ENCODE results near the gene XIRP1. TPM values are rescaled to one million over a fixed set of nuclear protein-coding genes. Genes with fewer than 3 reads are reported as not detected.

Gene XIRP1
- total and polyA plus RNA-seq, 2 experiments from 2014 or later, result not detected

DNA sequence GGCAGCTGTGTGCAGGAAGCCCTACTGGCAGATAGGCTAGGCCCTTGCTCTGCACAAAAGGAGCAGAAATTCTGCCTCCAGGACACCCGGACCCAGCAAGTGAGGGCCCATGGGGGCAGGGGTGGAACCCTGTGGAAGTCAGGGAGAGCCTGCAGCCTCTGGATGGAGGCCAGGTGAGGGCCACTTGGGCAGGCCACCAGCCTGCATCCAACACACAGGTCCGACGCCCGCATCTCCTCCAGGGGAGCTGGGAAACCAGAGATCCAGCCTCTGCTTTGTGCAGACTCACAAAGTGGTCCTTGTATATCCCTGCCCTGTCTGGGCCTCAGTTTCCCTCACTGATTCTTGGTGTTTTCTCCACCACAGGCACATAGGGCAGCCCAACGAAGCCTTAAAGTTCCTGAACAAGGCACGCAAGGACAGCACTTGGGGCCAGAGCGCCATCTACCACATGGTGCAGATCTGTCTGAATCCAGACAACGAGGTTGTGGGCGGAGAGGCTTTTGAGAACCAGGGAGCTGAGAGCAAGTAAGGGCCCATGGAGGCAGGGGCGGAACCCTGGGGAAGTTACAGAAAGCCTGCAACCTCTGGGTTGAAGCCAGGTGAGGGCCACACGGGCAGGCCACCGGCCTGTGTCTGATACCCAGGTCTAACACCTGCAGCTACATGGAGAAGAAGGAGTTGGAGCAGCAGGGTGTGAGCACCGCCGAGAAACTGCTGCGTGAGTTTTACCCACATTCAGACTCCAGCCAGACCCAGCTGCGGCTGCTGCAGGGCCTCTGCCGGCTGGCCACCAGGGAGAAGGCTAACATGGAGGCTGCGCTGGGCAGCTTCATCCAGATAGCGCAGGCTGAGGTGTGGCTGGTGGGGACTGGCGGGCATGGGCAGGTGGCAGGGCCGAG lies 55.6 kb downstream of the XIRP1 start:
- Mint-ChIP-seq H3K4me1 (peaks cover 3% of the 10 kb centered on the region; the same call in 2 of the 3 replicates), H3K27me3 (ENCODE audit: insufficient read depth, low read depth, poor library complexity) (peaks cover 4% of the 10 kb centered on the region), H3K9me3 (no peaks in the 10 kb centered on the region), H3K4me3 (no peak overlapping the region), H3K27ac (no peak overlapping the region), H3K36me3 (ENCODE audit: low read depth) (no peaks in the 10 kb centered on the region)
- H3K27ac ChIP-seq (ENCODE audit: low read depth), result no peak overlapping the region
- DNase-seq (ENCODE audit: low spot score) (no peak), ATAC-seq (peak; percentile 18; the same call in 2 of the 3 replicates)
- H3K79me2 ChIP-seq (replicated peaks; ENCODE audit: insufficient read depth), result no peaks in the 10 kb centered on the region
- H3K36me3 ChIP-seq (ENCODE audit: insufficient read depth), result no peaks in the 10 kb centered on the region
- no peaks in the 10 kb centered on the region for H3F3A ChIP-seq (replicated peaks; ENCODE audit: low read depth)
- H3K27me3 ChIP-seq (ENCODE audit: insufficient read depth), result no peaks in the 10 kb centered on the region
- no peak for TF ChIP-seq EZH2 (IDR thresholded peaks at IDR 0.05; ENCODE audit: low read depth, unreplicated experiment)
- TF ChIP-seq JUNB (IDR thresholded peaks at IDR 0.05; ENCODE audit: unreplicated experiment), result no peak
- TF ChIP-seq, protein P1, sequence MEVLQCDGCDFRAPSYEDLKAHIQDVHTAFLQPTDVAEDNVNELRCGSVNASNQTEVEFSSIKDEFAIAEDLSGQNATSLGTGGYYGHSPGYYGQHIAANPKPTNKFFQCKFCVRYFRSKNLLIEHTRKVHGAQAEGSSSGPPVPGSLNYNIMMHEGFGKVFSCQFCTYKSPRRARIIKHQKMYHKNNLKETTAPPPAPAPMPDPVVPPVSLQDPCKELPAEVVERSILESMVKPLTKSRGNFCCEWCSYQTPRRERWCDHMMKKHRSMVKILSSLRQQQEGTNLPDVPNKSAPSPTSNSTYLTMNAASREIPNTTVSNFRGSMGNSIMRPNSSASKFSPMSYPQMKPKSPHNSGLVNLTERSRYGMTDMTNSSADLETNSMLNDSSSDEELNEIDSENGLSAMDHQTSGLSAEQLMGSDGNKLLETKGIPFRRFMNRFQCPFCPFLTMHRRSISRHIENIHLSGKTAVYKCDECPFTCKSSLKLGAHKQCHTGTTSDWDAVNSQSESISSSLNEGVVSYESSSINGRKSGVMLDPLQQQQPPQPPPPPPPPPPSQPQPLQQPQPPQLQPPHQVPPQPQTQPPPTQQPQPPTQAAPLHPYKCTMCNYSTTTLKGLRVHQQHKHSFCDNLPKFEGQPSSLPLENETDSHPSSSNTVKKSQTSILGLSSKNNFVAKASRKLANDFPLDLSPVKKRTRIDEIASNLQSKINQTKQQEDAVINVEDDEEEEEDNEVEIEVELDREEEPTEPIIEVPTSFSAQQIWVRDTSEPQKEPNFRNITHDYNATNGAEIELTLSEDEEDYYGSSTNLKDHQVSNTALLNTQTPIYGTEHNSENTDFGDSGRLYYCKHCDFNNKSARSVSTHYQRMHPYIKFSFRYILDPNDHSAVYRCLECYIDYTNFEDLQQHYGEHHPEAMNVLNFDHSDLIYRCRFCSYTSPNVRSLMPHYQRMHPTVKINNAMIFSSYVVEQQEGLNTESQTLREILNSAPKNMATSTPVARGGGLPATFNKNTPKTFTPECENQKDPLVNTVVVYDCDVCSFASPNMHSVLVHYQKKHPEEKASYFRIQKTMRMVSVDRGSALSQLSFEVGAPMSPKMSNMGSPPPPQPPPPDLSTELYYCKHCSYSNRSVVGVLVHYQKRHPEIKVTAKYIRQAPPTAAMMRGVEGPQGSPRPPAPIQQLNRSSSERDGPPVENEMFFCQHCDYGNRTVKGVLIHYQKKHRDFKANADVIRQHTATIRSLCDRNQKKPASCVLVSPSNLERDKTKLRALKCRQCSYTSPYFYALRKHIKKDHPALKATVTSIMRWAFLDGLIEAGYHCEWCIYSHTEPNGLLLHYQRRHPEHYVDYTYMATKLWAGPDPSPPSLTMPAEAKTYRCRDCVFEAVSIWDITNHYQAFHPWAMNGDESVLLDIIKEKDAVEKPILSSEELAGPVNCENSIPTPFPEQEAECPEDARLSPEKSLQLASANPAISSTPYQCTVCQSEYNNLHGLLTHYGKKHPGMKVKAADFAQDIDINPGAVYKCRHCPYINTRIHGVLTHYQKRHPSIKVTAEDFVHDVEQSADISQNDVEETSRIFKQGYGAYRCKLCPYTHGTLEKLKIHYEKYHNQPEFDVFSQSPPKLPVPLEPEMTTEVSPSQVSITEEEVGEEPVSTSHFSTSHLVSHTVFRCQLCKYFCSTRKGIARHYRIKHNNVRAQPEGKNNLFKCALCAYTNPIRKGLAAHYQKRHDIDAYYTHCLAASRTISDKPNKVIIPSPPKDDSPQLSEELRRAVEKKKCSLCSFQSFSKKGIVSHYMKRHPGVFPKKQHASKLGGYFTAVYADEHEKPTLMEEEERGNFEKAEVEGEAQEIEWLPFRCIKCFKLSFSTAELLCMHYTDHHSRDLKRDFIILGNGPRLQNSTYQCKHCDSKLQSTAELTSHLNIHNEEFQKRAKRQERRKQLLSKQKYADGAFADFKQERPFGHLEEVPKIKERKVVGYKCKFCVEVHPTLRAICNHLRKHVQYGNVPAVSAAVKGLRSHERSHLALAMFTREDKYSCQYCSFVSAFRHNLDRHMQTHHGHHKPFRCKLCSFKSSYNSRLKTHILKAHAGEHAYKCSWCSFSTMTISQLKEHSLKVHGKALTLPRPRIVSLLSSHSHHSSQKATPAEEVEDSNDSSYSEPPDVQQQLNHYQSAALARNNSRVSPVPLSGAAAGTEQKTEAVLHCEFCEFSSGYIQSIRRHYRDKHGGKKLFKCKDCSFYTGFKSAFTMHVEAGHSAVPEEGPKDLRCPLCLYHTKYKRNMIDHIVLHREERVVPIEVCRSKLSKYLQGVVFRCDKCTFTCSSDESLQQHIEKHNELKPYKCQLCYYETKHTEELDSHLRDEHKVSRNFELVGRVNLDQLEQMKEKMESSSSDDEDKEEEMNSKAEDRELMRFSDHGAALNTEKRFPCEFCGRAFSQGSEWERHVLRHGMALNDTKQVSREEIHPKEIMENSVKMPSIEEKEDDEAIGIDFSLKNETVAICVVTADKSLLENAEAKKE (CRISPR knock-in tag; IDR thresholded peaks at IDR 0.05), result no peak
- TF ChIP-seq CTCF (conservative IDR thresholded peaks at IDR 0.05; ENCODE audit: low read depth in 2 of 2), result peak in 1 of 2 experiments; percentile 38; a peak in 2 of 4 replicates
- no peaks in the 10 kb centered on the region for H4K20me1 ChIP-seq (replicated peaks; ENCODE audit: insufficient read depth)
- no peak overlapping the region for H3K4me2 ChIP-seq
- H3K4me3 ChIP-seq, result no peak overlapping the region
- no peak overlapping the region for H2AFZ ChIP-seq
- no peaks in the 10 kb centered on the region for H3K4me1 ChIP-seq (ENCODE audit: insufficient read depth)
- no peaks in the 10 kb centered on the region for H3K9me2 ChIP-seq (ENCODE audit: insufficient read depth)

All from GM23338 (cell line).